ENCODE results near the gene MTMR1.

The MTMR1 gene

DNA sequence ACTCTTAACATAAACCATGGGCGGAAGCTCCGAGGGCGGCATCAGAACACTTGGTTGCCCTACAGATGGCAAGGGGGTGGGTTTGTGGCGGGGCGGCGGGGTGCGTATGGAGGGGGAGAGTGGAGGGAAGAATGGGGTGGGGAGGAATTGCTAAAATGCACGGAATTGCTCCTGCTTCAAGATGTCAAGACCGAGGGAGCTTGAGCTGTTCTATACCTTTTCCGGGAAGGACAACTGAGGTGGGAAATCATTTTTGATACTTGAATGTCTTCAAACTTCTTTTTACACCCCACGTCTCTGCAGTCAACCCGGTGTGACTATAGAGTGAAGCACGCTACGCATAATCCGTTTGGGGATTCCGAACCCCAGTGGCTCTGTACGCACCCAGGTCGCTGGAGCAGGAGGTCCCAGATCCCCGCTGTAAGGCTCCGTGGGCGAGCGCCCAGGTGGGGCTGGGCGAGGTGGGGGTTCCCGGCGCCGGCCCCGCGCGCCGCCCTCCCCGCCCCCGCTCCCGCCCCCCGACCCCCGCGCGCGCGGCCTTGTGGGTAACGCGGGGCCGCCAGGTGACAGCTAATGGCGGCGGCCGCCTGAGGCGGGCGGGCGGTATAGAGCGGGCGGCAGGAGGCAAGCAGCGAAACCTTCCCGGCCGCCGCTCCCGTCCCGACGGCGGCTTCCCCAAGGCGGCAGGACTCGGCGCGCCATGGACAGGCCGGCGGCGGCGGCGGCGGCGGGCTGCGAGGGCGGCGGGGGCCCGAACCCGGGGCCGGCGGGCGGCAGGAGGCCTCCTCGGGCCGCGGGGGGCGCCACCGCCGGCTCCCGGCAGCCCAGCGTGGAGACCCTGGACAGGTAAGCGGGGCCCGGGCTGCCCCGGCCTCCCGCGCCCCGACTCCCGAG, at the start of gene MTMR1:
MTMR1 (plus strand) TSS at position 566 of the 894 bp plus-strand sequence; CDS start at position 701, 135 bp downstream.
- peak; percentile 53 for DNase-seq (ENCODE audit: low read depth)

DNA sequence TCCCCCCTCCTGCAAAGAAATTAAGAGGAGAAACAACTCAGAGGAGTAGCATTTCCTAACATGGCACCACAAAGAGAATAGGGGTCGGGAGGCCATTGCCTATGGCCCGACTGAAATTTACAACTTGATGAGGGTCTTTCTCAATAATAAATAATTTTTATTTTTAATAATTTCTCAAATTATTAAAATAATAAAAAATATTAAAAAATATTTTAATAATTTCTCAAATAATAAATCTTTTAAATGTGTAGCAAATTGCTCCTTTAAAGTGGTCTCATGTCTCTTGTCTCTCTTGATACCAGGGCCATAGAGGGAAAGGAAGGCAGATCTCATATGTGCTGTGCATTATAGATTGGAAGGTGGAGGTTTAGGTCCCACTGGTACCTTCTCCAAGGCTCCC, 49.2 kb upstream of the MTMR1 start:
- DNase-seq (ENCODE audit: low read depth), result no peak

DNA sequence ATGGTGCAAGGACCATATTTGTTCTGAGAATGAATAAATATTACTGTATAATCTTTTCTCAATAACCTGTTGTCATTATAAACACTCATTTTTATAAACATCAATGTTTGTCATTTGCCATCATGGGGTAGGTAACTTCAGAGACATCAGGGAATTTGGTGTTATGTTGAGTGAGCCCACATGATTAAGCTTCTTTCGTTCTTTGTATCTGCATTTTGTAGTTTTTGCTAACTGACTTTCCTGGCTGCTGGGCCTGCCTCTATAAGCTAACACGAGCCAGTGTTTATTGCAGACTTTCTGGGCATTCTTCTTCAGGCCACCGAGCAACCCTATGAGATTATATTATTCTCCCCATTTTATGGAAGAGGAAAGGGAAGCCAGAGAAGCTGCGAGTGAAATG, 48.8 kb upstream of the MTMR1 start:
- DNase-seq (ENCODE audit: low read depth), result no peak

DNA sequence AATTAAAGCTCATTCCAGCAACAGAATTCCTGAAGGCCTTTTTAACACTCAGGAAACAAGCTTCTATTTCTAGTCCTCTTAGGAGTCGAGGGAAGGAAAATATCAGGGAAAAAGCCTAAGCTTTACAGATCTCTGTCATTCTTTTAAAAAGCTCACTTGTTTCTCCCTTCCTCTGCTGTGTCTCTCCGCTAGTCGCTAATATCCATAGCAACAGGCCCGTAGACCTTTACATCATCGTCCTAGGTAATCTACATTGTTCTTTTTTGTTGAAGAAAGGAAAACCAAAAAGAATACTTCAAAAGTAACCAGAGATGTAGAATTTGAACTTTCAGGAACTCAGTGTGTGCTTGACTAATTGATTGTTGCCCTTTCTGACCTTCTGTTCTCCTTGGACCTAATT, 45.9 kb upstream of the MTMR1 start:
- no peak for DNase-seq (ENCODE audit: low read depth)

DNA sequence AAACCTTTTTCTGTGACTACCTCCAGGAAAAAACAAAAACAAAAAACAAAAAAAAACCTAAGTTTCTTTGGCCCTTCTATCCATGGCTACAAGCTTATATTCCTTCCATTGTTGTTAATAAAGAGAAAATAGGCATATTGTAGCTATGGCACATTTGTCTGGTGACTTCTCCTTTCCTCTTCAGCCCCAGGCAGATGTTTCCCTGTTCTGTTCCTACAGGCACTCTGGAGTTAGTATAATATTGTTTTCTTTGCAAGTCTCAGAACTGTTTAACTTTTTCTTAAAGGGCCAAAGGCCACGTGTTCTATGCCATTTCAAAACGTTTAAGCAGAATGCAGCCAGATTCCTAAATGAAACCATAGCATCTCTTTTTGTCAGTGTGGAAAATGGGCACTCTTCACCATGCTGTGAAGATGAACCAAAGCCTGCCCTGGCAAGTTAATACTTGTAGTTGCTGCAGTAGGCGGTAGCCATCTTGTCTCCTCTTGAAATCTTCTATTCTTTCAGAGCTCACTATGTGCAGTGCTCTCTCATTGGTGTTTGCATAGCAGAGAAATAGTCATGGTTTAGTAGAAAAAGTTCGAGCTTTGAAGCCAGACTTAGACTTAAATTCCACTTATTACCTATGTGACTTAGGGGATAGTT, 44.8 kb upstream of the MTMR1 start:
- DNase-seq (ENCODE audit: low read depth), result no peak

DNA sequence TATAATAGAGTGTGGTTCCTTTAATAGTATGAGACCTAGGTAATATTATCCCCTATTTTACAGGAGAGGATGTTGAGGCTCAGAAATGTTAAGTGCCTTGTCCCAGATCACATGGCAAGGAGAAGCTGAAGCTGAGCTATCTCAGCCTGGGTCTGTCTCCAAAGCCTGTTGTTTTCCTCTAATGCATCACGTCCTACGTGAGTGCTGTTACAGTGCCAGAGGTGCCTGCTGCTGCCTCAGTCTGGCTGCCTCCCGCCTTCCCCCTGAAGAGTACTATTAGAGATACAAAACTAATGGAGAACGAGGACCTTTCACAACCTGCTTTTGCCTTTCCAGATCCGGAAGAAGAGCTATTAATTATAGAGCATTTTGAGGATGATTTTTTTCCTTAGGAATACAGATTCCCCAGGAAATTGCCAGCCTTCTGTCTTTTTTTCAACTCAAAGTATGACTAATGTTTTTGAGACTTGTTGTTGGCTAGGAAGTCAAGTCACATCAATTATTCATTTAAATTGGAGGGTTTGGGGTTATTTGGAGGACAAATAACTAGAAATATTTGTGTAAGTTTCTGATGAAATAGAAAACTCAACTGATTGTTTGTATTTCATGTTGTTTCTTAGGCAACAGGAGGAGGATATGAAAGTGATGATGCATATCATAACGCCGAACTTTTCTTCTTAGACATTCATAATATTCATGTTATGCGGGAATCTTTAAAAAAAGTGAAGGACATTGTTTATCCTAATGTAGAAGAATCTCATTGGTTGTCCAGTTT, 43.9 kb upstream of the MTMR1 start:
- DNase-seq (ENCODE audit: low read depth), result no peak

DNA sequence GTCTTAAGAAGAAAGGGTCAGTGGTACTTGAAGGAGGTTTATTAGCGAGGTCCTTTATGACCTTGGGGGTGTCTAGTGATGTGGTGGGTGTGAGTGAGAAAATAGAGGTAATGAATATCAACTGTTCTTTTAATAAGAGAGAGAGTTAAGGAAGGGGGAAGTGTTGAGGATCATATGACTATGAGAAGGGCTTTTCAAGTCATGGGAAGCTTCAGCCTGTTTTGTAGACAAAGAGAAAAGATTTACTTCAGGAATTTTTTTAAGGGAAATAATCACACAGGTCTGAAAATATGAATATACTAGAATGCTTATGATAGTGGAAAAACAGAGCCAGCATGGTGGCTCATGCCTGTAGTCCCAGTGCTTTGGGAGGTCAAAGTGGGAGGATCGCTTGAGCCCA, 41.3 kb upstream of the MTMR1 start:
- DNase-seq (ENCODE audit: low read depth), result no peak

DNA sequence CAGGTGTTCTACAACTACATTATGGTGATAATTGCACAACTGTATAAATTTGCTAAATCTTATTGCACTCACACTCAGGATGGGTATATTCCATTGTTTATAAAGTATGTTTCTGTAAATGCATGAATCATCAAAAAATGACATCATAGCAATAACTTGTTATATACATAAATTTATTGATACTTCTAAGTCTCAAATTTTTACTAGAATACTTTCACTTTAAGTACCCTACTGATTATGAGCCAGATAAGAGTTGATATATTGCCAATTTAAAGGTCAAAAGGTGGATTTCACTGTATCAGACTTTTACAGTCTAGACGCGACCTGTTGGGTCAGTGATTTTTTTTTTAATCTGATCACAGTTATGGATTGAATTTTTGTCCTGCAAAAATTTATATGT, 37.4 kb upstream of the MTMR1 start:
- no peak for DNase-seq (ENCODE audit: low read depth)

DNA sequence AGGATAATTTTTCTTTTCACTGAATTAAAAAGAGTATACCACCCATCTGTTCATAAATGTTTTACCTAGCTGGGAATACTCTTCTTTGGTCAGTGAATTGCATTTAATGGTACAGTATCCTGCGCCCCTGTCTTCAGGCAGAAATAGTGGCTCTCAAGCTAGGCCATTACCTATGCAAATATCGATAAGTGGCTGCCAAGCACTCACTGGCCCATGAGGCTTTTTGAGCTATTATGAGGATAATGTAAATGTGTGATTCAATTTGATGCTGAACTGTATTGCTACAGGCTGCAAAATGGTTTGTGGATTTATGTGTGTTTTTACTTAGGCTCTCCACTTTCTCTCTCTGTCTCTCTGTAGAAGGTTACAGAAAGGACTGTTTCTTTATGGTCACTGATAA, 30.1 kb upstream of the MTMR1 start:
- no peak for DNase-seq (ENCODE audit: low read depth)

DNA sequence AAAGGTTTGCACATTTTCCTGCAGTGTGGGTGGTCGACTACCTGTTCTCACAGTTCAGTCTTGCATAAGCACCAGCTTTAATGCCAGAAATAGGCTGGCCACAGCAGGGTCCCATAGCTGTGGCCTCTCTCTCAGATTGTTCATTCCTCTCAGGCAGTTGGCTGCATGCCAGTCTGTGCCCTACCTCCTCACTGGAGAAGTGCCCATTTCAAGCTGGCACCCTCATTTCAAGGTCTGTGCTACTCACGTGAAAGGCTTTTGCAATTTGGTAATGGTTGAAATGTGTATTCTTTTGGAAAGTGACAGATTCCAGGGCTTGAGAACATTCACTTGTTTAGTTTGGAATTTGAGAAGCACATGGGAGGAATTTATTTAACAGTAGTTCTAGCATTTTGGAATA, 28.9 kb upstream of the MTMR1 start:
- DNase-seq (ENCODE audit: low read depth), result no peak

DNA sequence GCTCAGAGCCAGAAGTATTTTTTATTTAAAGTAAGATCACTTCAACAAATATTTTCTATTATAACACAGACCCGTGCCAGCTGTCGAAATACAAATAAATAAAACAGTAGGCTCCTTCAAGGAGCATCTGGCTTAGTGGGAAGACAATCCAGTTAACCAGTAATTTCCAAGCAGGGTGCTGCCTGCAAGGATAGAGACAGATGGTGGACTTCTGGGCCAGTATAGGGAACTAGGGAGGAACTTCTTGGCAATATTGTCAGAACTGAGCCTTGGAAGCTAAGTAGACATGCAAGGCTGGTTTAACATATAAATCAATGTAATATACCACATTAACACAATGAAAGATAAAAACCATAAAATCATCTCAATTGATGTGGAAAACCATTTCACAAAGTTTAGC, 17.0 kb upstream of the MTMR1 start:
- no peak for DNase-seq (ENCODE audit: low read depth)

DNA sequence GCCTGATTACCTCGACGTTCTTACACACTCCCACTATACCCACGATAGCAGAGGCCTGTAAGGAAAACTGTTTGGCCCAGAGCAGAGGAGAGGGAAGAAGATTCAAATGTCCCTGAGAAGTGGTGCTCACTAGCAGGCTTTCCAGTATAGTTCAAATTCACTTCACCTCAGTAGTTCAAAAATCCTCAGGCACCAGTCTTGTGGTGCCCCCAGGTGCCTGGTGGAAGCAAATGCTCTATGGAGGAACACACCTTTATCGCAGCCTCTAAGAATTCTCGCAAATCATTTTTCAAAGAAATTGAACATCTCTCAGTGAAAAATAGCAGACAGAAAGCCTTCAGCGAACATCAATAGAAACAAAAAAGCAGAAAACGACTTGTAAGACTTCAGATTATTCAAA, 12.2 kb upstream of the MTMR1 start:
- no peak for DNase-seq (ENCODE audit: low read depth)

DNA sequence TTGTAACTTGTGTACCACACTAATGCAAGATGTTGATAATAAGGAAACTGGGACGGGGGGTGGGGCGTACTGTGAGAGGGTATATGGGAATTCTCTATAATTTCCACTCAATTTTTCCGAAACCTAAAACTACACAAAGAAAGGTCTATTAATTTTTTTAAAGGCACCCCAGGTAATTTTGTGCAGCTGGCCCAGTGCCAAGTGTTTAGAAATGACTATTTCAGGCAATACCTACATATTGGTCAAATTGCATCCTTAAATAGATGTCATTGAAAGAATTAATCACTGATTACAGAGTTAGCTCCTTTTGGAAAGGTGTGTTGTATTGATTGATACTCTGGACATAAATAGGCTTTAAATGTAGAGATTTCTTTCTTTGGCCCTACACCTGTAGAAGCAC, 10.1 kb upstream of the MTMR1 start:
- DNase-seq (ENCODE audit: low read depth), result no peak

DNA sequence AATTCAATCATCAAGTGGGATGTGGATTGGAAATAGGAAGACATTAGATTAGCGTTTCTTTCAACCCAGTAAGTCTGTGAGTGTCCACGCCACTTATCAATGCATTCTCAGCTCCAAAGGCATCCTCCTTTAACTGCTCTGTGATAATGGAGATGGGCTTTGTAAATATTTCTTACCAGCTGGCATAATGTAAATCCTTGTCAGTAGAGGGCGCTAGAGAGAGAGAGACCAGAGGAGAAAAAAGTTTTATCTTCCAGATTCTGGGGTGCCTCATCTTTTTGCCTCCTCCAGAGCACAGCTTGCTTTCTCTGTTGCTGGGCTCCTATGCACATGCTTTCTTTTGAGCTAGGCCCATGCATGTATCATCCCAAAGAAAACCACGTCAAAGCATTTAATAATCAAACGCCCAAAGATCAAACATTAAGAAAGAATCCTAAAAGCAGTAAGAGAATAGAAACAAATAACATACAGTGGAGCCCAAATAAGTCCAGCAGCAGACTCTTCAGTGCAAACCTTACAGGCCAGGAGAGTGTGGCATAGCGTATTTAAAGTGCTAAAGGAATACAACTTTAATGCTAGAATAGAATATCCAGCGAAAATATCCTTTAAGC, 9.6 kb upstream of the MTMR1 start:
- no peak for DNase-seq (ENCODE audit: low read depth)

DNA sequence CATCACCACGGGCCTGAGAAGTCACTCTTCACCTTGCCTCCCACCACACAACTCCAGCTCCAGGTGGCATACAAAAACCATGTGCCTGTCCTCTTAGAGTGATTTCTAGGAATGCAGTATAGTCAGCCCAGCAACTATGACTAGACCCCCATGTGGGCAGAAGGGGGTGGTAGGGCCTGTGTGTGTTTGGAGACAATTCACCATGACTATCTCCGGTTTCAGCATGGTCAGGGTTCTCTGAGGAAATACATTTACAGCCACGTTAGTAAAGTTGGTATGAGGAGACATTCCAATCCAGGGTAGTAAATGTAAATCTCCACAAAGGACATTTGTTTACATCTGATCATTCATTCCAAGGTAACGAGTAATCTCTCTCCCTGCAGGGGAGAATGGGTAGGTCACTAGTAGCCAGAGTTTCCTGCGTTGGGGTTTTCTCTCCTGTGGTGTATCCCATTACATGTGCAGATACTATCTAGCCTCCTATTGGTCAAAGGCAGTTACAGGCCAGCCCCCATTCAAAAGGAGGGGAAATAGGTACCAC, 4.2 kb upstream of the MTMR1 start:
- no peak for DNase-seq (ENCODE audit: low read depth)

DNA sequence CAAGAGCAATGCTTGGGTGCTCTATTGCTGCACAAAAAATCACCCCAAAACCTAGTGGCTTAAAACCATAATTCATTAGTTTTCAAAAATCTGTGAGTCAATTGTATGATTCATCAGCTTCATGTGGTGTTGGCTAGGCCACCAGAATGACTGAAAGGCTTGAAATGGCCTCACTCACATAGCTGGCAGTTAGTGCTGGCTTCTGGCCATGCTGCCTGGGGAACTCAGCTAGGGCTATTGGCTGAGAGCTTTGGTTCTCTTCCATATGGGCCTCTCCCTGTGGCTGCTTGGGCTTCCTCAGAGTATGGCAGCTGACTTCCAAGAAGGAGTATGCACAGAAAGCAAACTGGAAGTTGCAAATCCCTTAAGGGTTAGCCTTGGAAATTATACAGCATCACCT, 3.1 kb upstream of the MTMR1 start:
- DNase-seq (ENCODE audit: low read depth), result no peak

DNA sequence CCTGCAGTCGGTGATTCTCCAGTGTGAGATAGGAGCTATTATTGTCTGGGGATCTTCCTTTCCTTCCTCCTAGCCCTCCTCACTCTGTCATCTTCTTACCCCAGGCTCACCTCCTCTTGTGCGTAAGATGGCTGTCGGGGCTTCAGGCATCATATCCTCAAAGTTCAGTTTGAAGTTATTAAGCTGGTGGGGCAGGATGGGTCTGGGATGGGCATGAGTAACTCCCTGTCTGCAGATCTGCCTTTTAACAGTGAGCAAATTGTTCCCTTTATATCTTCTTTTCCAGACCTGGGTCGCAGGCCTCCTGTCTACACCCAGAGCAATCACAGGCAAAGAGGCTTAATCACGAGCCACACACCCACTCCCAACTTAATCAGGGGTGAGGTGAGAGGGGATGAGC, 900 bp upstream of the MTMR1 start:
- DNase-seq (ENCODE audit: low read depth), result no peak

DNA sequence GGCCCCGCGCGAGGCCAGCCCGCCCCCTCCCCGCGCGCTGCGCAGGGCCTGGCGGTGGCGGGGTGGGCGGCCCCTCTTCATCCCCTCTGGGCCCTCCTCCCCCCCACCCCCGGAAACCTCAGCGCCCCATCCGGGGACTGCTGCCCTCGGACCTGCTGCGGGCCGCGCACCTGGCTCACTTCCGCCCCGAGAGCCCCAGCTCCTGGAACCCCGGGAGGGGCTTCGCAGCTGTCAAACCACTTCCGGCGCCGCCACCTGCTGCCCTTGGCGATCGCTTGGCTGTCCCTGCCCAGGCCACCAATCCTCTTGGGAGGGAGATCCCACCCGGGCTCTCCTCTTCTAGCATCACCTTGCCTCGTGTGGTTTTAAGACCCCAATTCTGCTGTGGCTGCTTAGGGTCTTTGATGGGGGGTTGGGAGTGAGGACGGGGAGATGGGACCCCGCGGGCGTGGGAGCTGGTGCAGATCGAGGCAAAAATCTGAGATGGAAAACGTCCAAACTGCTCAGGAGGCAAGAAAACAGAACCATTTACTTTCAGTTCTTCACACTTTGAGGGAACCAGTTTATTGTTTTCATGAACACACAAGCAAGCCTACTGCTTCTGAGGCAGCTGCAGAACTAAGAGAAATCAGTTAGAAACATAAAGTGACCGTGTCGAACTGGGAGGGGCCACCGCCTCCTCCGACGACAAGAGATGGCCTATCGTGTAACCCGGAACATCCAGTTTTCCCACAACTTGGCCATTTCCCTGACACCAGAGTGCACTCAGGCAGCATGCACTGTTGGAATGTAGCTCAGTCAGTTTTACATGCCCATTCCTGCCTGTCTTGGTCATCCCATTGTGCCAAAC, 754 bp downstream of the MTMR1 start:
- DNase-seq (ENCODE audit: low read depth), result peak; percentile 50

DNA sequence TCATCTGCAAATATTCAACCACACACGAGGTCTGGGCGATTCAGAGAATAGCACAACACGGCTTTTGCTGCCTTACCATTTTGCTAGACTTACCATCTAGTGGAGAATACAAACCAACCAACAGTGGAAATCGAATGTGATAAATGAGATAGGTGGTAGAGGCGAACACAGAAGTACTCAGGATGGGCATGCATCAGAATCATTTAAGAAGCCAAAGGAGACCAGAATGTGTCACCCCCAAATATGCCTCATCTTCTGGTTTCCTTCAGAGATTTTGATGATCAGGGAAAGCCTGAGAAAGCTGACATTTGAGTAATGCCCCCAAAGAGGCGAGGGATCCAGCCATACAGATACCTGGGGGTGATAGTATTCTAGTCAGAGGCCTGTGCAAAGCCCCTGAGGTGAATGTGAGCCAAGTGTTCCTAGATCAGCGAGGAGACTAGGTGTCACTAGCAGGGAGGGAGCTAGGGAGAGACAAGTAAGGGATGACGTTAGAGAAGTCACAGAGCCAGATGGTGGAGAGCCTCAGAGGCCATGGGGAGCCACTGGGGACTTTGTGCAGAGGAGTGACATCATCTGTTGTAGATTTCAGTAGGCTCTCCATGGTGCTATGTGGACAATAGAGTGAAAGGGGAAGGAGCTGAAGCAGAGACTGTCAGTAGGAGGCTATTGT, 1.7 kb downstream of the MTMR1 start:
- no peak for DNase-seq (ENCODE audit: low read depth)

DNA sequence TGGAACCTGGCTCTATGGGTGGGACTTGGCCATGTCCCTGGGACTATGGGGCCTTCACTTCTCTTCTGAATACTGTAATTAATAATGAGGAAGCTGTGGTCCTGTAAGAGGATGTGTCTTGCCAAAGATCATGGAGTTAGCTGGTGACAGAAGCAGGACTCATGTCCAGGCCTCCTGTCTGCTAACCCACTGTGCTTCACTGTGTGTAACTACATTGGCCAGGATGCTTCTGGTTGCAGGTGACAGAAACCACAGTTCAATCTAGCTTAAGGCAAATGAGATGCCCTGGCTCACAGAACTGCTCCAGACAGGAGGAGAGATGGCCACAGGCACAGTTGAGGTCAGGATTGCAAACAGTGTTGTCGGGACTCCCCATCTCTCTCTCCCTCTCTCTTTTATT, 3.1 kb downstream of the MTMR1 start:
- no peak for DNase-seq (ENCODE audit: low read depth)

DNA sequence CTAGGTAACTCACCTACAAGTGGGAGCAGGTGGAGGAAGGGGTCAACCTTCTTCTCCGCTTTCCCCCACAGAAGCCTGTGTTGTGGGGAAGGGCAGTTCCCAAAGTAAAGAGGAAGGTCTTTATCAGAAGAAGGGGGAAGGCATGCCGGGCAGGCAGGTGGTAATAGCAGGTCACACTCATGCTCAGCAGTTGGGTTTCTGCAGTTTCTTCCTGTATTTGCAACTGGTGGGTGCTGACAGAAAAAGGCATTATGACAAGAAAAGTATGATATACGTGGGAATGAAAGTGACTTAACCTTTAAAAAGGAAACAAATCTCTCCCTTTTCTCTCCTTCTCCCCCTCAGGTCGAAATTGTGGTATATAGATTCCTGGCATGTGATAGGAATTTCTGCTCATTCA, 3.7 kb downstream of the MTMR1 start:
- DNase-seq (ENCODE audit: low read depth), result no peak

All from activated T-helper 9 cell treated with anti-CD3 and anti-CD28 coated beads, Interleukin-2, amount 50 U/mL, for 16 hours (primary cell).